HuH-7 (cell line): ENCODE measurements around the gene TNS3.
A peak's percentile ranks its signal among the peaks of the same experiment; 100 is the strongest.

ENCODE experiments used
- DNase-seq: peaks from one replicate; pipeline ENCODE4 v3.0.0; 2011; ENCODE audit warnings: low spot score

TNS3 gene

DNA sequence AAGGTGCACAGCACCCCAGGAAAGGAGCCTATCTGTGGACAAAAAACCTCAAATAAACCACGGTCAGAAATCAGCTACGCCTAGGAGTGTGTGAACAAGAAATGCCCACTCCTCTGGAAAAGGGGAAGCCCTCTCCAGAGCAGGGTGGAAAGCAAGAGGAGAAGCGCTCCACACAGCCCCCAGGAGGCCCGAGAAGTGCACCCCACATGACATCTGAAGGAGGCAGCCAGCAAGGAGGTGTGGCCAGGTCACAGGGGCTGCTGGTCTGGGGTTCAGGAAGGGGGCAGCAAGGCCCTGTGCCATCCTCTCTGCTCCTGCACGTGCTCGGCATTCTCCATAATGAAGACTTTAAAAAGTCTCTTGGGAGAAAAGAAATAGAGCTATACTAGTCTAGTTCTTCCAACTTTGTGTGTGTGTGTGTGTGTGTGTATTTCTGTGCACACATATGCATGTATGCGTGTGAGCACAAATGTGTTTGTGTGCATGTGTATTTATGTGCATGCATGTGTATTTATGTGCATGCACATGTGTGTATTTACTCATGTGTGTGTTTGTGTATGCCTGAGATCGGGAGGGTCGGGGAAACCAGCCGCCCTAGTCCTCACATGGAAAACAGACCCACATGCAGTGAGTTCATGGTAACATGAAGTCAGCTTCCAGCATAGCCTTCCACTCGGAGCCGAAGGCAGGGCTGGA lies 76.5 kb downstream of the TNS3 start:
- no peak for DNase-seq

- no peak for DNase-seq
These were observed 77.2 kb downstream of the TNS3 start for GRCh38 chr7:47504551-47505311.

DNA sequence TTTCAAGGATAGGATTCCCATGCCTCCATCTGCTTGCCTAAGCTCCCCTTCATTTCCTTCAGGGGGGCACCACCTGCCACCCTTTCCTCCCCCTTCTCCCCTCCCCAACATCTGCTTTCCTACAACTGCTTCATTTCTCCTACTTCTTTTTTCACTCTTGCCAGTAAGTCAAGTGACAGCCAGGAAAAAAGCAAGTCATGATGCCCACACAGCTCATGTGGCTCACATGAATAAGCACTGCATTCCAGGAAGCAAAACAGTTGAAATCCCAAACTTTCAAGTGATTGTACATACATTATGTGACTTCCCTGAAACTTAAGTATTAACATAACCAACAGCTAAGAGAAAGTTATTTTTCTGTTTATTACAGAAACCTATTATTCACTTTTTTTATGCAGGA lies 78.6 kb downstream of the TNS3 start:
- DNase-seq: no peak

DNA sequence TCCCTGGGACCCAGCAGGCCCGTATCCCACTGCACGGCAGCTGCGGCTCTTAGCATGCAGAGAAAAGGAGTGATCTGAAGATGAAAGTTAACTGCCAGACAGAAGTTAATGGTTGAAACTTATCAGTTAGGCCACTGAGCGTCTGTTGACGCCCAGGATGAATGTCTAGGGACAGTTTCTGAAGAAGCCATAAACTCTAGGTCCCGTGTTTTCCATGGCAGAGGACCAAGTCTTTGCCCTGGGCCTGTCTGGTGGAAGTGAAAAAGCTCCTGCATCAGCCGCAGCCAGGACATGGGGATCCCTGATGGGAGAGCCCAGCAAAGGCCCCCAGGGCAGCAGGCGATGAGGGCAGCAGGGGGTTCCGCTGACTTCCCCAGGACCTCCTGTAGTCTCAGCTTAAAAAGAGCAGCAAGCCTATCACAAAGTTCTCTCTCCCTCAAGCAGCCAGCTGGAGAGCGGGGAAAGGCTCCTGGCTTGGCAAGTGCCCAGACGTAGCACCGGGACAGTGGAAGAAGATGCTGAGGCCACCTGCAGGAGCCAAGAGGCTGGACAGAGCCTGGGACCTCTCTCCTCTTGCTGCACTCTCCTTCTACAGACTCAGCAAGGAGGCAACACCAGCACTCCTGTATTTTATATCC lies 79.6 kb downstream of the TNS3 start:
- DNase-seq: no peak

GRCh38 chr7:47501406-47501805 lies 80.5 kb downstream of the TNS3 start:
- DNase-seq: no peak

DNA sequence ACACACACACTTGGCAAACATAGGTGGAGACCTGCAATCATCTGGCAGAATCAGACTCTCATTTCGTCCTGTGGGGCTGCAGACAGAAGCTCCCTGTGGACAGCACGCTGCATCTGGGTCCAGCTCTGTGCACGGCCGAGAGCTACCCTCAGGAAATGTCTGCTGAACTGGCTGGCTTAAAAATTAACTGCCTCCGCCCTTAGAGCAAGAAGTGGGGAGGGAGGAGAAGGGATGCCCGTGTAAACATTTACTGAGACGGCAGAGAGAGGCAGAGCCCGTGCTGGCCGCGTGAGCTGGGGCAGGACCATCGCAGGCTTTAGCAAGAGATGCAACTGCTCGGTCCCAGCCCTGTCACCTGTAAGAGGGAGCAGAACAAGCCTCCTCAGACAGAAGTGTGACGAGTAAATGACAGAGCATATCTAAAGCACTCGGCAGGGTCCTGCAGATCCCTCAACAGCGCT lies 81.8 kb downstream of the TNS3 start:
- DNase-seq: peak; percentile 75

DNA sequence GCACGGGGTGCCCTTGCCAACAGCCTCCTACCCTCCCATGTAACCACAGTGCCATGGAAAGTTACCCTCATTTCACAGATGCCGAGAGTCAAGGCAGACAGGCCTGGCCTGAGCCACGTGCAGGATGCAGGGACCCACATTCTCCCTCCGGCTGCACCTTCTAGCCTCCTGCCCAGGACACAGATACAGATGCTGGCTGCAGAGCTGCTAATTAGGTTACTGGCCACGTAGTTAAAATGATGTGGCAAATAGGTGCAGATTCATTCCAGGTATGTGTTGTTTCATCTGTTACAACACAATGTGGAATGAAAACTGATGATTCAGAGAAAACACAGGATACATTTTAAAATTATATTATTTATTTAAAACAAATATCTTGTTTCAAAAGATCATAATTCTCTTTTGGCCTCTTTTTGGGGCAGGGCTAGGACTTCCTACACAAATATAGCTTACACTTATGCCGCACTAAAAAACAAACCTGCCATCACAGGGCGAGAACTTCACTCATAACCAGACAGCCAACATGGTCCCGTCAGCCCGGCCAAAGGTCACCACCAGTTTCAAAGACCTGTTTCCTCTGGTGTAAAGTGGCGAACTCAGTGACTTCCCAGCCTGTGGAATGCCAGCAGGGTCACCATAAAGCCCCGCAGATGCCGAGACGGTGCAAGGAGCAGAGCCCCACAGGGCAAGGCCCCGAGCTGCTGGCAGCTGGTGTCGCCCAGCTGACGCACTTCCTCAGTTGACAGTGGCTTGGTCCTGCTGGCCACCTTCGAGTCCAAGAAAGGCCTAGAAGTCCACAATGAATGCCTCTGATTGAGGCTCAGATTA lies 83.5 kb downstream of the TNS3 start:
- peak; percentile 70 for DNase-seq

DNA sequence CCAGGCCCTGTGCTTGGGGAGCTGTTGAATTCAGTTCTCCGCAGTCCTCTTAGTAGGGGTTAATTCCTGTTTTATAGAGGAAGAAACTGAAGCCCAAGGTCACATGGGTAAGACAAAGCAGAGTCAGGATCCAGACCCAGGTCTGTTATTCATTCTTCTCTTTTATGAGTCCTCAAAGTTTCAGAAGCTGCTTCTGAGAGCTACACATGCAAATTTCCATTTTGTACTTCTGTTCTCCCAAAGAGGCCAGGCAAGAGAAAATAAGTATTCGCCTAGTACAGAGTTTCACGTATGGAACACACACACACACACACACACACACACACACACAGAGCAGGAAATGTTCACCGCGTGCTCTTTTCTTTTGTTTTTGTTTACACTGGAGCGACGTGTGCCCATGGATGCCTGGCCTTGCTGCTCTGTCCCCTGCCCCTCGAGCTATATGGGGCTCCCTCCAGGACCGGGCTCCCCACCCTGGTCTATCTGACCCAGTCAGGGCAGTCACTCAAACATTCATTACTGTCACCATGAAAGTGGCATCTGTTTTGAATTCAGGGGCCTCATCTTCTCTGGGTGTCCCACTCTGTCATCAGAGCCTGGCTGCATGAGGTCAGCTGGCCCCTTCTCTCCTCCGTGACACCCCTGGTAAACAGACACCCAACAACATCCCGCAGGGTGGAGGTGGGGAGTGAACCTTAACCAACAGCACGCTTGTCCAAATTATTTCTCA lies 84.4 kb downstream of the TNS3 start:
- no peak for DNase-seq

GRCh38 chr7:47496666-47497065 lies 85.2 kb downstream of the TNS3 start:
- no peak for DNase-seq

GRCh38 chr7:47496056-47496665 lies 85.8 kb downstream of the TNS3 start:
- DNase-seq: no peak

- no peak for DNase-seq
These were observed 87.7 kb downstream of the TNS3 start for GRCh38 chr7:47493976-47494911.

DNA sequence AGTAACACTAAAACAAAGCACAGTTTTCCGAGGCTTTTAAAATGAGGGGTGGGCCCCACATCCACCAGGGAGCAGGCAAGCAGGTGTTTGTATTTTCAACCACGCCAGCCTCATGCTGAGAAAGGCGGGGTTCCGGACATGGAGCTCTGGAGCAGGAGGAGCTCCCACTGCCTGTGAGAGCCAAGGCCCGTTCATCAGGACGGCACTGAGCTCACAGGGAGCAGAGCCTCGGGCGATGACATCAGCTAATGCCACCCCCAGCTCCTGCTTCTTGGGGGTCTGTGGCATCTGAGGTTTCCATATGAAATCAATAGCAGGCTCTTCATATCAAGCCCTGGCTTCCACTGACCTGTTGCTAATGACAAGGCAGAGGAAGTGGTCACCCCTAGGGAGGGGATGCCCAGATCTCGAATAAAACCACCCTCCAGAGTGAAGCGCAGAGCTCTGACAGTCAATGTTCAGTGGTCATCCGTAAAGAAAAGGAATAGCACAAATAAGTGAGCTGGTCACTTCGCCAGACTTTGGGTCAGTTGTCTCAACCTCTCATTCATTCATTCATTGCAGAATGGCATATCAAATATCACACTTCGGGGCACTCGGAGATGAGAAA lies 89.1 kb downstream of the TNS3 start:
- DNase-seq: no peak

DNA sequence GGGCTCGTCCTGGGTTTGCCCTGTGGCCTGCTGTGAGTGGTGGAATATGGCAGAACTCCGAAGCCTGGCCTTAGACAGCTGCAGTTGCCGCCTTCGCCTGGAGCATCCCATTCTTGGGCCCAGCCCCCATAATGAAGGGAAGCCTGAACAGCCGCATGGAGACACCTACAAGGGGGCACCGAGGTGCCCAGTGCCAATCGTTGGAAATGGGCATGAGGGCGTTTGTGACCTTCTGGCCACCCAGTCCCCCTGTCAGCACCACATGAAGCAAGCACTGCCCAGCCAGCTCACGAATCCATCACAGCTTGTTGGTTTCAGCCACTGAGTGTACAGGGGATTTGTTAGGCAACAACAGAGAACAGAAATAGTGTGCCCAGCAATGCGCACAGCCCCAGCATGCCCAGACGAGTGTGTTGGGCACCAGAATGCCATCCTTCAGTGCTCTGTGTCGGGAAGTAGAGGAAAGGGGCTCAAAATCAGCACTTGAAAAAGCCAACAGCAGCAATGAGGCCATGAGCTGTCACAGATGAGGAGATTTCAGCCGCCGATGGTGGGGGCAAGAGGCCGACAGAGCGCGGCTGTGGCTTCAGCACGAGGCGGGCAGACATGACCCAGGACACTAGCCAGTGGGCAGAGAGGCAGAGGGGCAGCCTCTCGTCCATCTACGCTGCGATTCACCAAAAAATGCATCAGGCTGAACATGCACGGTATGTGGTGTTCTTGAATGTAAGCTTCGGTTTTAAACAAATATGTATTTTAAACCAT lies 91.2 kb downstream of the TNS3 start:
- DNase-seq: no peak

DNA sequence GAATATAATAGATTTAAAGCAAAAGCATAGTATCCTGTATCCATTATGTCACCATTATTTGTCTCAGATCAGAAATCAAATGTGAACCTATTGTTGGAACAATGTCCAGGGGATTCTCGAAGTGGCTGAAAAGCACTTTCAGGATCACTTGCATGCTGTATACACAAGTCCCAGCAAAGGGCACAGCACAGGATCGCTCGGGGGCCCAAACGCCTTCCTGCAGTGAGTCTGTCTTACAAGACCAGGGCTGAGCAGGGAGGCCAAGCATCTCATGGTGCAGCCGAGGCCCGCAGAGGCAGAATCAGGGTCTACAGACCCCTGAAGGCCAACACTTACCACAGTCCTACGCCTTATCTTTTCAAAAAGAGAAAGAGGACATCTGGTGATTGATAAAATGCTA lies 92.3 kb downstream of the TNS3 start:
- no peak for DNase-seq

DNA sequence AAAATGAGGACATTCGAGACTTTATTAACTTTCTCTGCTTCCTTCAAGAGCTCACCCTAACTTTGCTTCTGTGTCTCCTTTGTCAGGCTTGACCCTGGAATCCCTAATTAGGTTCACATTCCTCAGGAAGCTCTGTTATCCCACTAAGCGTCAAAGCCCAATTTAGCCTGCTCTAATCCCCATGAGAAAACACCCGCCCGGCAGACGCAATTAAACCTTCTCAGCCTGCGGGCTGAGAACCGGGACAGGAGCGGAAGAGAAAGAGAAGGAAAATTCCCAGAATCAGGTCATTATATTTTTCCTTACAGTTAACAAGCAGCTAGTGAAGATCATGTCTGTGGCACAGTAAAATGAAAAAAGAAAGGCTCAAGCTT lies 93.0 kb downstream of the TNS3 start:
- no peak for DNase-seq

DNA sequence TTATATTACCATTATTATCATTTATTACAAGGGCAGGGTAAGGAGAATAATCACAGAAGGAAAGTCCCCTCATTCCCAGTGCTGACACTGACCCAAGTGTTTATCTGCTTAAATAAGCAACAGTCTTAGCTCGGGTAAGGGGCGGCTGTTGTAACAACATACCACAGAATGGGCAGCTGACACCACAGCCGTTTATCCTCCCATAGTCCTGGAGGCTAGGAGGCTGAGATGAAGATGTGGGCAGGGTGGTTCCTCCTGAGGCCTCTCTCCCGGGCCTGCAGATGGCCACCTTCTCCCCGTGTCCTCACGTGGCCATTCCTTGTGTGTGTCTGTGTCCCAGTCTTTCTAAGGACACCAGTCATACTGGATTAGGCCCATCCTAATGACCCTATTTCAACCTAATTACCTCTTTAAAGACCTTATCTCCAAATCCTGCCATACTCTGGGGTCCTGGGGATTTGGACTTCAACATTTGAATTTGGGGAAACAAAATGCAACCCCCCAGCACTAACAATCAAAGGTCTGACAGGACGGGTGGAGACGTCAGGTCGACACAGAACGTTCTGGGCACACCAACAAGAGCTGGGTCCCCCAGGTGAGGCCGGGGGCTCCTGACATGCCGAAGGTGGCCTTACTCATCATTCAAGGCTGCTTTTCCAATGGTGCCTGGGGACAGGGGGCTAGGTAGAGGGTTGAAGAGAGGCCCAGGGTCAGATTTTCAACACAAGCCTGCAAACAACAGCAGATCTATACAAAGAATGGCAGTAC lies 93.5 kb downstream of the TNS3 start:
- no peak for DNase-seq

GRCh38 chr7:47485640-47486435 lies 96.1 kb downstream of the TNS3 start:
- DNase-seq: no peak
